Adrenal gland (tissue), 5 donors: Measurements from ENCODE around the gene TEFM.

ENCODE experiments used
- POLR2A ChIP-seq, 2 donors: fragments of 450-650 bp; IDR thresholded peaks; one replicate each; pipeline ENCODE4 v1.6.1; 2017; ENCODE audit warnings: antibody characterized with exemption in 2 of 2, mild to moderate bottlenecking in 2 of 2, moderate library complexity in 1 of 2
- TF ChIP-seq, protein P1 (sequence below), 6 experiments: fragments of 450-650 bp in 4 of 6; fragments of 200-600 bp in 2 of 6; sonication (generic) in 1 of 6; IDR thresholded peaks; 1 replicate in 5 of 6; 2 replicates in 1 of 6; pipeline versions ENCODE4 v1.5.1 to v1.8.0; 2016 to 2021; ENCODE audit warnings: antibody characterized with exemption in 6 of 6, mild to moderate bottlenecking in 2 of 6, moderate library complexity in 1 of 6
- donor health status: DM: no; HTN: no; CAD: no.

DNA sequence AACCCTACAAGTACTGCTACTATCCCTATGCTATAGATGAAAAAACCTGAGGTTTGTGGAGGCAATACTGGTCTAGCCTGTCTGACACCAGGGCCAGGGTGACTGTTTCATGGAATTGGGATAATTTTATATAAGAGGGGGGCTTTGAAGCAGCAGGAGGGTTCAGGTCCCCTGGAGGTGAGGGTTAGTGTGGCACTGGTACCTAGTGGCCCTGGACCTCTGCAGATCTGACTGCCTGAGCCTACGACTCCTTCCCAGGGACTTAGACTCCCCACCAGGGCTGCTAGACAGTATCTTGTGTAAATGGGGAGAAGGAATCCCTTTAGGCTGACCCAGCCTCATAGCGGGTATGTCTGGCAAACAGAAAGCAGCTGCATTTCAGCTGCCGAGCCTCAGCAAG is 22.5 kb upstream of the TEFM start:
- TF ChIP-seq POLR2A (IDR thresholded peaks at IDR 0.05), result no peak
- TF ChIP-seq, protein P1, sequence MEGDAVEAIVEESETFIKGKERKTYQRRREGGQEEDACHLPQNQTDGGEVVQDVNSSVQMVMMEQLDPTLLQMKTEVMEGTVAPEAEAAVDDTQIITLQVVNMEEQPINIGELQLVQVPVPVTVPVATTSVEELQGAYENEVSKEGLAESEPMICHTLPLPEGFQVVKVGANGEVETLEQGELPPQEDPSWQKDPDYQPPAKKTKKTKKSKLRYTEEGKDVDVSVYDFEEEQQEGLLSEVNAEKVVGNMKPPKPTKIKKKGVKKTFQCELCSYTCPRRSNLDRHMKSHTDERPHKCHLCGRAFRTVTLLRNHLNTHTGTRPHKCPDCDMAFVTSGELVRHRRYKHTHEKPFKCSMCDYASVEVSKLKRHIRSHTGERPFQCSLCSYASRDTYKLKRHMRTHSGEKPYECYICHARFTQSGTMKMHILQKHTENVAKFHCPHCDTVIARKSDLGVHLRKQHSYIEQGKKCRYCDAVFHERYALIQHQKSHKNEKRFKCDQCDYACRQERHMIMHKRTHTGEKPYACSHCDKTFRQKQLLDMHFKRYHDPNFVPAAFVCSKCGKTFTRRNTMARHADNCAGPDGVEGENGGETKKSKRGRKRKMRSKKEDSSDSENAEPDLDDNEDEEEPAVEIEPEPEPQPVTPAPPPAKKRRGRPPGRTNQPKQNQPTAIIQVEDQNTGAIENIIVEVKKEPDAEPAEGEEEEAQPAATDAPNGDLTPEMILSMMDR (IDR thresholded peaks at IDR 0.05), result no peak
